GM08714 (cell line): Measurements from ENCODE around the gene GSTO2.

Experiments used
- H3K4me3 ChIP-seq: fragments of 200-500 bp; sonication (Bioruptor generic); 2 replicates; pipeline ENCODE4 v1.5.1; 2014; ENCODE audit warnings: mild to moderate bottlenecking, low read length, inconsistent platforms
- ZNF274 ChIP-seq: IDR thresholded peaks from 2 replicates; pipeline ENCODE4 v1.6.1; 2012; ENCODE audit warnings: mild to moderate bottlenecking, low read depth, low read length

GSTO2 gene

DNA sequence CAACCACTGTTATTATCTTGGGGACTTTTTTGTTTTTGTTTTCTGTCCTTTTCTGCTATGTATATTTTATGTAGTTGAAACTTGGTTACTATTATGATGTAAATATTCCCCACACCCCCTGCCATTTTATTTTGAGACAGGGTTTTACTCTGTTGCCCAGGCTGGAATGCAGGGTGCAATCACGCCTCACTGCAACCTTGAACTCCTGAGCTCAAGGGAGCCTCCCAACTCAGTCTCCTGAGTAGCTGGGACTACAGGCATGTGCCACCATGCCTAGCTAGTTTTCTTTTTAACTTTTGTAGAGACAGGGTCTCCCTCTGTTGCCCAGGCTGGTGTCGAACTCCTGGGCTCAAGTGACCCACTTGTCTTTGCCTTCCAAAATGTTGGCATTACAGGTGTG is 18.0 kb downstream of the GSTO2 start:
- H3K4me3 ChIP-seq, result no peak overlapping the region
- no peak for TF ChIP-seq ZNF274

DNA sequence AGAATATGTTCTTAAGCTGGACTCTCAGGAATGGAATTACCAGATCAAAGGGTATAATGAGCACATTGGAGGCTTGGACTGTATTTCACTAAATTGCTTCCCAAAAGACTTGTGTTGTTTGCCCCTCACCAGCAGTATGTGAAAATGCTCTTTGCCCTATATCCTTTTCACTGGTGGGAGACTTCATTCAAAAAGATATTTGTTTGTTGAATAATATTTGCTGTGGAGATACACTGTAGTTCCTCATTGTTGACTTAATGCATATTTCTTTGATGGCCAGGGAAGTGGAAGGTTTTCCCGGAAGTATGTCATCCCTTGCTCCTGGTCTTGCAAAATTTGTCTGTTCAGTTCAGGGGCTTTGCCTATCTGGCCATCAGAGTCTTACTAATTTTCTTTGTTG is 19.4 kb downstream of the GSTO2 start:
- H3K4me3 ChIP-seq, result no peak overlapping the region
- no peak for TF ChIP-seq ZNF274

DNA sequence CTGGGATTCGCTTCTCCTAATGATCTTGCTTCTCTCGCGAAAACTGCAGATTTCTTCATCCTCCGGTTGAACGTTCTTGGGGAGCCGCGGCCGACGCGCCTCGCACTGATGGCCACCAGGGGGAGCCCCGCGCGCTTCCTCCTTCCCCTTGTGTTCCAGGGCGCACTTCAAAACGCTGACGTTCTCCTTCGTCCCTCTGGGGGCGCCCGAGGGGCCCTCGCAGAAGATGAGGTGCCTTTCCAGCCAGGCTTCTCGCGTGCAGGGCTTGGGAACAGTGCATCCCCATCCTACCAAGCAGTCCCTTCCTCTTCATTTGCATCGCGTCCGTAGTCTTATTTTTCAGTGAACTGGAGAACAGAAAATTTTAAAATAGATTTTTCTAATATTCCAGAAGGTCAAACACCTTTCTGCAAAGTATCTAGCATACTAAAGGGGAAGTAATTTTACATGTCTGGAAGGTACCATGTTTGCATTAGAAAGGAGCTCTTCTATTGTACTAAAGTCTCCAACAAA is 22.5 kb downstream of the GSTO2 start:
- no peak overlapping the region for H3K4me3 ChIP-seq
- TF ChIP-seq ZNF274, result no peak

DNA sequence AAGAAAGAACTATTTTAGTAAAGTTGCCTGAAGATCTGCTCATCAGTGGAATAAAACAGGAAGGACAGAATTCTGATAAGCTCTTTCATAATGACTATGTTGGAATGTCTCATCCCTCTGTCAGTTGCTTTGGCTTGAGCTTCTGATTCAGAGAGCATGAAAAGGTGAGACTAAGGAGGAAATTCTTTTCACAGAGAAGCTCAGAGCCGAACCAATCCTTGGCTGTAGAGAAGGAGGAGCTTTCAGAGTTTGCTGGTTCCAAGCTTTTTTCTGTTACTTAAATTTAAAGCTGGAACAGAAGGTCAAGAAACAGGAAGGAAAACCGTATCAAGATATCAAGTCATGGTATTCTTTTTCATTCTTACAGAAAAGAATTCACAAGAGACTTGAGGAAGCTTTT is 24.0 kb downstream of the GSTO2 start:
- no peak overlapping the region for H3K4me3 ChIP-seq
- TF ChIP-seq ZNF274, result no peak

DNA sequence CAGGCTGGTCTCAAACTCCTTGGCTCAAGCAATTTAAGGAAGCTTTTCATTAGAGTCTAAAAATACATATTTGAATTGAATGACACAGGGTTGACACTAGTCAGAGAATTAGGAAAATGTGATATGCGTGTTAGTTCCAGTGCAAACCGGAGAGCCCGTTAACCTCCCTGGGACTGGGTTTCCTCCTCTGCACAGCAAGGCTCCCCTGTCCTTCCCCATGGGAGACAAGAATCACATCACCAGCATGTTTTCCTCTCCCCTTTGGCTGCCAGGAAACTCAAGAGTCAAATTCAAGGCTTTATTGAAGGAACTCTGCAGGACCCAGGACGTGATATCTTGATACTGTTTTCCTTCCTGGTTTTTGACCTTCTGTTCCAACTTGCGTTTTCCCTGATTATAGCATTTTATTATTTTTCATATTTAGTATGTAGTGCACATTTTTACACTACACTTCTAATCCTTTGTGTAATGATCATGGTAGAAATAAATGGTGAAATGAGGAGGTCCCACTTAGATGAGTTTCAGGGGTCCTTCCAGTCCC is 24.9 kb downstream of the GSTO2 start:
- TF ChIP-seq ZNF274, result no peak
- H3K4me3 ChIP-seq, result no peak overlapping the region

DNA sequence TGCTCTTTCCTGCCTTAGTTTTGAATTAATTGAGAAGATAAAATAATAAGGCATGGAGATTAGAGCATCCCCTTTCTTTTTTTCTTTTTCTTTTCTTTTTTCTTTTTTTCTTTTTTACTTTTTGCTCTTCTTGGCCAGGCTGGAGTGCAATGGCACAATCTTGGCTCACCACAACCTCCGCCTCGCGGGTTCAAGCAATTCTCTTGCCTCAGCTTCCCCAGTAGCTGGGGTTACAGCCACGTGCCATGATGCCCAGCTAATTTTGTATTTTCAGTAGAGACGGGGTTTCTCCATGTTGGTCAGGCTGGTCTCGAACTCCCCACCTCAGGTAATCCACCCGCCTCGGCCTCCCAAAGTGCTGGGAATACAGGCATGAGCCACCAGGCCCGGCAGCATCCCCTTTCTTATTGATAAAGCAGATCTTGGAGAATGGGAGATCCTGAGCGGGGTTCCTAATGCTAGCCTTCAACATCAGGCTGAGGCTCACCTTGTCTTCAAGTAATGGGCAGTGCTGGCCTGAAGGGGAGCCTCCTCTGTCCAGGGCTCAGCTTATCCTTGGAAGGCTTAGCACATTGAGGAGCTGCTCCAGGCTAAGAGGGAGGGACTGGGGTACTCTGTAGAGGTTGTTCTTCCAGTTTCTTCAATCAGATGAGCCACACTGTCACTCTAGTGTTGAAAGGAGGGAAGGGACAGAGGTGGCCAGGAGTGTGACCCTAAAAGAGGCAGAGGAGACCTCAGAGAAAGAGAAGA is 27.9 kb downstream of the GSTO2 start:
- TF ChIP-seq ZNF274, result no peak
- no peak overlapping the region for H3K4me3 ChIP-seq

DNA sequence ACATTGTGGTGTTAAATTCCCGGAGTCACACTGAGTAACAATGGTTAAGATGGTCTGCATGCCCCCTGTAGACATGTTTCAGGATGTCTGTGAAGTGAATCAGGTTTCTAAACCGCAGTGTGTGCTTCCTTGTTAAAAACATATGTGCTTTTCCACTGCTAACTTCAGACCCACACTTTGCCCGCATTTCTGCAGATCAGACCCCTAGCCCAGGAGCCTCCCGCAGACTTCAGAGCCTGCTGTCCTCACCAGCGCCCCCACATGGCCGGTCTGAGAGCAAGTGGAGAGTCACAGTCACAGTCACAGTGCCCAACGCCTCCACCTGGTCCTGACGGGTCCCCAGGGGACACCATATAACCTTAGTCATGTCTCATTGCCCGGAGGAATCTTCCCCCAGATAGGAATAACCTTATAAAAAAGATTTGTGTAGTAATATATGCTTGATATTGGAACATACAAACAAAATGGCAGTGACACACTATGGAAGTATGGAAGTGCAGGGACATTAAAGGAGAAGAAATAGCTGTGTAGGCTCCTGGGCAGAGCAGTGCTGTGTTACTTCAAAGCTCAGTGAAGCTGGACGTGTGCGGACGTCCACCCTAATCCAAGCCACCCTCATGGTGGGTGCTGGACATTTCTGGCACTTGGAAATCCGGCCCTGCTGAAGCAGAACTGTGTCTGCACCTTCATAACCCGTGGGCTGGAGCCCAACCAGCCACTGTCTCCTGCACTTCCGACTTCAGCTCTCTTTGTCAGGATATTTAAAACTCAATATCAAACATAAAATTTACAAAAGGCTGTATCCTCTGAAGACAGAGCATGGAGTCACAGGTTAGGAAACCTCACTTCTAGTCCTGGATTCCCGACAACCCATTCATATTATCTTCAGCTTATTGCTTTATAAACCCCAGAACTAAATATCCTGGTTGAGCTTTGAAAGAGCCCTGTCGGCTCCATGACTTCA is 29.0 kb downstream of the GSTO2 start:
- no peak overlapping the region for H3K4me3 ChIP-seq
- no peak for TF ChIP-seq ZNF274

DNA sequence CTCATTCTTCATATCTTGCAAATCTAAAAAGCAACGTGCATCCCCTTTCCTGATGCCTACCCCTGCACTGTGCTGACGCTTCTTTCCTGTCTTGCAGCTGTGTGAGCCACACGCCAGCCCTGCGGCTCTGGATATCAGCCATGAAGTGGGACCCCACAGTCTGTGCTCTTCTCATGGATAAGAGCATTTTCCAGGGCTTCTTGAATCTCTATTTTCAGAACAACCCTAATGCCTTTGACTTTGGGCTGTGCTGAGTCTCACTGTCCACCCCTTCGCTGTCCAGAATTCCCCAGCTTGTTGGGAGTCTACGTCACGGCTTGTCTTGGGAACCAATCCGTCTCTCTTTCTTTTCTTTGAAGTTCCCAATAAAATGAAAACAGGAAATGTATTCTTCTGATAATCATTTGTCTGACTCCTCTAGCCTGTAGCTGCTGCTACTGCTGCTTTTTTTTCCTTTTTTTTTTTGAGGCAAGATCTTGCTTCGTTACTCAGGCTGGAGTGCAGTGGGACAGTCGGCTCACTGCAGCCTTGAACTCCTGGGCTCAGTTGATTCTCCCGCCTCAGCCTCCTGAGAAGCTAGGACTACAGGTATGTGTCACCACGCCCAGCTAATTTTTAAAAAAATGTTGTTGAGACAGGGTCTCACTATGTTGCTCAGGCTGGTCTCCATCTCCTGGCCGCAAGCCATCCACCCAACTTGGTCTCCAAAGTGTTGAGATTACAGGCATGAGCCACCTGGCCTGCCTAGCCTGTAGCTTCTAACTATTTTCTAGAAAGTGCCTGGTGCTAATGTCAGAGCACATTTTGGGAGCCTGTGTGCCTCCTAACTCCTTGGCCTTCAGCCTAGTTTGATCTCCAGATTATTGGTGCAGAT is 30.3 kb downstream of the GSTO2 start:
- TF ChIP-seq ZNF274, result no peak

DNA sequence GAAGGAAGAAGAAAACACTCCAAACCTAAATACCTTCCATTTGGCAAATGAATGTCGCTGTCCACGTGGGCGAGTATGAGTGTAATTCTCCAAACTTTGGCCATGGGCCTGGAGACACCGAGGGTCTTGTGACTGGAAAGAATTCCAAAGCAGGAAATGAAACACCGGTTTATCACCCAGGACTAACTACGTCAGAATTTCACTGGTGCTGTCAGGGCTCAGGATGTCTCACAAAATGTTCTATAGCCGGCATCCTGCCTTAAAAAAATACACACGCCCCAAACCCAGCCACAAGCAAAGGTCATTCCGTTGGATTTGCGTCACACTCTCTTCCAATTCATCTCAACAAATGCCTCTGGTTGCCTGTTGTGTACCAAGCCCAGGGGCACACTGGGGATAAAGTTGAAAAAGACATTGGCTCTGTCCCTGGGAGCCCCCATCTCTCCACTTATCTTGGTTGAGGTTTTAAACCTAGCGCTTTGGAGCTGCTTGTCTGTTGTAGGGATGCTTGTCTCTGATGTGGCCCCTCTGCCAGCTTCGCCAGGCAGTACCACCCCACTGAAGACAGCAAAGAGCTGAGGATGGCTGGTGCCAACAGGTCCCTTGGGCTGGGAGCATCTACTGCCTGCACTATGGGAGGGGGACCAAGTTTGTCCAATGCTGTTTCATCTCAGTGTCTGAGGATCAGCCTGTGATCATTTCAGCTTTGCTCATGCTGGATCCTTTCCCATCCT is 31.2 kb downstream of the GSTO2 start:
- TF ChIP-seq ZNF274, result no peak
- H3K4me3 ChIP-seq, result no peak overlapping the region

More for the DNA sequence above, 30.3 kb downstream of the GSTO2 start:
- H3K4me3 ChIP-seq, result no peak overlapping the region

DNA sequence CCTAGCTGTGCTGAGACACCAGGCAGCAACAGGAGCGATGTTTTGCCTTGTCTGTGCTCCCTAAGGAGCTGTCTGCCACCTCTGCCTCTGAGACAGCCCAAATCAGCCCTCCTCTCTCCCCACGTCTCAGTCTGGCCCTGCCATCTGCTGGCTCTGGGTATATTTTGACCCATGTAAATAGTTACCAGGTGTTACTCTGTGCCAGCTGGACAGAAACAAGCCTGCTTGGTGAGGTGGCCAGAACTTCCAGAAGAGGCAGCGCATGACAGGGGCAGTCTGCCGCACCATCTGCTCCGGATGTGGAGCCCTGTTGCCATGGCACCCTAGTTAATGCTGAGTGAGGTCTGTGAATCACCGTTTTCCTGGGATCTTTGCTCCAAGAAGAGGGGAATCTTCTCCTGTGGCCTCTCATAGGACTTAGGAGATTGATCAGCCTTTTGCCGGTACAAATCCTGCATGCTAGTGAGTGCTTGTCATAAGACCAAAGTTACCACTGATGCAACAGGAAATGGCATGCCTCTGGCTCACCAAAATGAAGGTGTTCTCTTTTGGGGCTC is 31.8 kb downstream of the GSTO2 start:
- no peak overlapping the region for H3K4me3 ChIP-seq
- no peak for TF ChIP-seq ZNF274

DNA sequence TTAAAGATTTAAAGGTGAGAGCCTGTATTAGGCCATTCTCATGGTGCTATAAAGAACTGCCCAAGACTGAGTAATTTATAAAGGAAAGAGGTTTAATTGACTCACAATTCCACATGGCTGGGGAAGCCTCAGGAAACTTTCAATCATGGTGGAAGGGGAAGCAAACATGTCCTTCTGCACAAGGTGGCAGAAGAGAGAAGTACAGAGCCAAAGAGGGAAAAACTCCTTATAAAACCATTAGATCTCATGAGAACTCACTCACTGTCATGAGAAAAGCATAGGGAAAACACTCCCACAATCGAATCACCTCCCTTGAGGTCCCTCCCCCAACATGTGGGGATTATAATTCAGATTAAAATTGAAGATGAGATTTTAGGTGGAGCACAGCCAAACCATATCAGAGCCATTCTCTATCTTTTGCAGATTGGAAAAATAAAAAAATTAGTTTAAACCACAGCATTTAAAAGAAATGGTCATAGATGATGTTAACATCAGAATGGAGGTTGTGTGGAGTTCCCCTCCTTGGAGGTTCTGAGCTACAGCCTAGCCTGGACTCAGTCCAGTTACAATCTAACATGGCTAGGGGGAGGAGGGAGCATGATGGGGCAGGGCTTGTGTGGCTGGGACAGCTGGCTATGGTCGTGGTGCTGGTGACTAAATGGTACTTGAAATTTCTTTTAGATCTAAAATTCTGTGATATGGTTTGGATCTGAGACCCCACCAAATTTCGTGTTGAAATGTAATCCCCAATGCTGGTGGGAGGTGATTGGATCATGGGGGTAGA is 33.1 kb downstream of the GSTO2 start:
- no peak for TF ChIP-seq ZNF274
- no peak overlapping the region for H3K4me3 ChIP-seq

DNA sequence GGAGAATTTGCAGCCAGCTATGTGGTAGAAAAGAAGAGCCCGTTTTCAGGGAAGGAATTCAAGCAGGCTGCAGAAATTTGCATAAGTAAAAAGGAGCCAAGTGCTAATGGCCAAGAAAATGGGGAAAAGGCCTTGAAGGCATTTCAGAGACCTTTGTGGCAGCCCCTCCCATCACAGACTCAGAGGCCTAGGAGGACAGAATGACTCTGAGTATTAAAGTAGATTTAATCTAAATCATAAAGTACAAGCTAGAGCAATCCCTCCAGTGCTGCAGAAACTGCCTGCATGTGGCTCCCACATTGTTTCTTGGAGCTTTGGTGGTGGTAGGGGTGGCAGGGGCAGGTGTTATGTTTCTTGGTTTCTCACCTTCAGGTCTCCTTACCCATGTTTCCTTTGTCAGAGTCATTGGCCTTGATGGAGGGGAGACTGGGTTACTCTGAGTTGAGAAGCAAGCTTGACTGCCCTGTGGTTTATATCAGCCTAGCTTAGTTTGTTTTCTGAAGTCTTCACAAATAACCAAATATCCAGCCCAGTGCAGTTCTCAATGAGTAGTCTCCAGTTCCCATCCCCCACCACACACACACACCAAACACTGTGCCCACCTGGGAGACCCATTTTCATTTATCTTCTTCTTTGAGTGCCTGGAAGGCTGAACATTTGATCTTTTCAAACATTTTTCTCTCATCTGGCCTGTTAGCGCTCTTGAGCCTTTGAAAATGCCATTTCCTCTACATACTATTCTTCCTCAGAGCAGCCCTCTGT is 34.8 kb downstream of the GSTO2 start:
- no peak overlapping the region for H3K4me3 ChIP-seq
- no peak for TF ChIP-seq ZNF274
